GM18508 (cell line): Measurements from ENCODE around the gene SDHB.

Experiments
- ATAC-seq: cut with Tn5 transposase; IDR thresholded peaks from one replicate; pipeline ENCODE4 v1.9.1; 2021; ENCODE audit warnings: moderate number of reproducible peaks; ENCODE audit not compliant: insufficient read depth, unreplicated experiment

SDHB gene

DNA sequence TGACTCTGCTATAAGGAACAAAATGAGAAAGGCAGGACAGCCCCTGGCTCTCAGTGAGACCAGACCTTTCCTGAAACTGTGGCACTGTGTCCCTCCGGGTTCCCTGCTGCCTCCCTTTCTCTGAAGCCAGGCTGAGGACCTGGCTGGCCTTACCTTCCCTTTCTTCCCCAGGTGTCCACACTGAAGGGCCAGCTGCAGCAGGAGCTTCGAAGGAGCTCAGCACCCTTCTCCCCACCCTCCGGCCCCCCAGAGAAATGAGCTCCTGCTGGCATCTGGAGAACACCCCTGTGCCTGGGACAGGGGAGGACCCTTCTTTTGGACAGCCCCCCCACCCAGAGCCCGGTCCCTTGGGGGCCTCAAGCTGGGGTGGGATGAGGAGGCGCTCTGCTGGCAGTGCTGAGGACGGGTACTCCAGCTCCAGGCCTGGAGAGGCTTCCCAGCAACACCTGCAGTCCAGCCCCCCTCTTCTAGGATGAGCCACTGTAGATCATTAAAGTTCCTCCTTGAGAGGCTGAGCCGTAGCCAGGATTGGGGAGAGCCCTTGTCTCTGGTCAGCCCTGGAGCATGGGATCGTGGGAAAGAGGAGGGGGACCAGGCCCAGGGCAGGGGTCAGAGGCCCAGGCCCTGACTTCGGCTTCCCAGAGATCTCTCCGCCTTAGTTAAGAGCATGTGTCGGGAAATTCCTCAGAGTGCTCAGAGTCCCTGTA, 81.5 kb downstream of the SDHB start:
- ATAC-seq: no peak

DNA sequence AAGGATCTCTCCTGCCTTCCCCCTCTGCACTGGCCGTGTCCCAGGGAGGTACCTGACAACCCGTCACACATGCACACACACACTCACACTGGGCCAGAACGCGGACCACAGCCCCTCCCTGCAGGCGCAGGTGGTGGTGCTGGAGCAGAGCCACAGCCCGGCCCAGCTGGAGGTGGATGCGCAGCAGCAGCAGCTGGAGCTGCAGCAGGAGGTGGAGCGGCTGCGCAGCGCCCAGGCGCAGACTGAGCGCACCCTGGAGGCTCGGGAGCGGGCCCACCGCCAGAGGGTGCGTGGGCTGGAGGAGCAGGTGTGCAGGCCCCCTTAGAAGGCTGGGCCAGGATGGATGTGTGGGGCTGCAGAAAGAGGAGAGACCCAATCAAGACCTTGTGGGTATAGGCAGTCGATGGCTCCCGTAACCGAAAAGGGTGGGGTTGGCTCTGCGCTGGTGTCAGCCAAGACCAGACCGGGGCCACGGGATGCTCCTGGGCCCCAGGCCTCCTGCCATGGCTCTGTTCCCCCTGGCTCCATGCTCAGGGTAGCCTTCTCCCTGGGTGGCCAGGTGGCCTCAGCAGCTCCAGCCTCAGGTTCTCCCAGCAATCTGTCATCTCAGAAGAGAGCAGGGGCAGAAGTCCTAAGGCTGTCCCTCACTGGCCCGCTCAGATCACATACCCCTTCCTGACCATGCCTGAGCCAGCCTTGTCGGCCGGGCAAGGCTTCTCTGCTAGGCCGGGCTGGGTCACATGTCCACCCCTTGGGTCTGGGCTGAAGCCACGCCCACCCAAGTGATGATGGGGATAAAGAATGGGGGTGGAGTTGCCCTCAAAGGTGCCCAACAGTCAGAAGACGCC, 82.3 kb downstream of the SDHB start:
- no peak for ATAC-seq

DNA sequence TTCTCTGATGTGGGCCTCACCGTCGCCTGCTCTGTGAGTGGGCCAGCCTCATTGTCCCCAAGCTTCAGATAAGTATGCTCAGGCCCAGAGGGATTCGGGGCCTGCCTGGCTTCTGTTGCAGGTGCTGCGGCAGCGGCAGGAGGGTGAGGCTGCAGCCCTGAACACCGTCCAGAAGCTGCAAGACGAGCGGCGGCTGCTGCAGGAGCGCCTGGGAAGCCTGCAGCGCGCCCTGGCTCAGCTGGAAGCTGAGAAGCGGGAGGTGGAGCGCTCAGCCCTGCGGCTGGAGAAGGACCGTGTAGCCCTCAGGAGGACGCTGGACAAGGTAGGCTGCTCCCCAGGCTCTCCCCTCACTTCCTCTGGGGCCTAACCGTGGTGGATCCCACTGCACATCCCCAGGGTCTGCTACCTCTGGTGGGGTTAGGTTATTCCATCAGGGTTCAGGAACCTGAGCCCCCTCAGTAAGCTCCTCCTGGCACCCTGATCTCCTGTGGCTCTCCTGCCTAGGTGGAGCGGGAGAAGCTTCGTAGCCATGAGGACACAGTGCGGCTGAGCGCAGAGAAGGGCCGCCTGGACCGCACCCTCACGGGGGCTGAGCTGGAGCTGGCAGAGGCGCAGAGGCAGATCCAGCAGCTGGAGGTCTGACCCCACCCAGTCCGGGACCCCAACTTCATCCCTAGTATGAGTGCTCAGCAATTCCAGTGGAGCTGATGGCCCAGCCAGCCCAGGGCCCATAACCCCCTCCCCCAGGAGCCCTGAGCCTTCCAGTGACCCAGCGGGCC, 83.5 kb downstream of the SDHB start:
- no peak for ATAC-seq

DNA sequence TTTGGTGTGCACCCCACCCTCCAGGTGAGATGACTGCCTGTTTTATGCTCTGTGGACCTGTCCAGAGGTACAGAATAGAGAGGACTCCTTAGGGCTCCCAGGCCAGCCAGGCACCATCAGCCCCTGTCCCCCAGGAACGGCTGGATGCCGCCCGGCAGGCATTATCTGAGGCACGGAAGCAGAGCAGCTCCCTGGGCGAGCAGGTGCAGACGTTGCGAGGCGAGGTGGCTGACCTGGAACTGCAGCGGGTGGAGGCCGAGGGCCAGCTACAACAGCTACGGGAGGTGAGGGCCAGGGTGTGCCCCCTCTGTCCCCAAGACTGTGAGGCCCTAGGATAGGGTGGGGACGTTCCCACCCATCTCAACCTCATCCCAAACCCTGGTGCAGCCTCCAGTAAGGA, 84.2 kb downstream of the SDHB start:
- ATAC-seq: no peak

DNA sequence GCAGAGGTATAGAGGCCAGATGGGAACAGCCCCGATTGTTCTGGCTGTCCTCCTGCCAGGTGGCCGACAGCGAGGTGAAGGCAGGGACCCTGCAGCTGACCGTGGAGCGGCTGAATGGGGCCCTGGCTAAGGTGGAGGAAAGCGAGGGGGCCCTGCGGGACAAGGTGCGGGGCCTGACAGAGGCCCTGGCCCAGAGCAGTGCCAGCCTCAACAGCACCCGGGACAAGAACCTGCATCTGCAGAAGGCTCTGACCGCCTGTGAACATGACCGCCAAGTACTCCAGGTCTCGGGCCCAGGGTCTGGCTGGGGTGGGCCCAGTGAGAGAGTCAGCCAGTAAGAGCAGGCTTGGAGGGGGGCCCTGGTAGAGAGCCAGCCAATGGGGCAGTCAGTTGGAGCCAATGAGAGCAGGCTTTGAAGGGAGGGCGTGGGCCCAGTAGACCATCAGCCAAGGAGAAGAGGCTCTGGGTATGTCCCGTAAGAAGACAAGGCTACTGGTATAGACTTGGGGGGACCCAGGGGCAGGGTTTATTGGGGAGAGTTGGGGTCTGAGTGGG, 84.7 kb downstream of the SDHB start:
- no peak for ATAC-seq
